Stimulated activated CD4-positive, alpha-beta T cell treated with anti-CD3 and anti-CD28 coated beads, Interleukin-4, amount 100 ng/mL, for 4 hours (primary cell): Measurements from ENCODE around the gene CELF4.

Experiments used
- DNase-seq, 2 experiments: peaks; one replicate each; pipeline ENCODE4 v3.0.0-alpha.2; 2020

CELF4 gene

GRCh38 chr18:37545461-37546271 lies 19.9 kb downstream of the CELF4 start:
- DNase-seq: no peak

- DNase-seq: no peak
Observed at GRCh38 chr18:37544713-37545112, 20.9 kb downstream of the CELF4 start.

GRCh38 chr18:37544217-37544616 lies 21.4 kb downstream of the CELF4 start:
- no peak for DNase-seq

GRCh38 chr18:37543321-37543720 lies 22.3 kb downstream of the CELF4 start:
- DNase-seq: no peak

GRCh38 chr18:37541517-37541916 lies 24.1 kb downstream of the CELF4 start:
- no peak for DNase-seq

- DNase-seq: no peak
Observed at GRCh38 chr18:37540424-37541138, 25.0 kb downstream of the CELF4 start.

- no peak for DNase-seq
Observed at GRCh38 chr18:37539236-37539635, 26.4 kb downstream of the CELF4 start.

- no peak for DNase-seq
Observed at GRCh38 chr18:37538526-37539205, 26.9 kb downstream of the CELF4 start.

- DNase-seq: peak in 1 of 2 experiments; percentile 39
Observed at GRCh38 chr18:37537868-37538525, 27.6 kb downstream of the CELF4 start.

GRCh38 chr18:37536656-37537055 lies 28.9 kb downstream of the CELF4 start:
- DNase-seq: no peak

GRCh38 chr18:37535968-37536367 lies 29.6 kb downstream of the CELF4 start:
- no peak for DNase-seq

- no peak for DNase-seq
Observed at GRCh38 chr18:37534627-37535026, 31.0 kb downstream of the CELF4 start.

GRCh38 chr18:37533647-37534584 lies 31.7 kb downstream of the CELF4 start:
- no peak for DNase-seq

- no peak for DNase-seq
Observed at GRCh38 chr18:37532917-37533316, 32.7 kb downstream of the CELF4 start.

GRCh38 chr18:37529863-37530262 lies 35.7 kb downstream of the CELF4 start:
- DNase-seq: no peak

GRCh38 chr18:37529296-37529695 lies 36.3 kb downstream of the CELF4 start:
- no peak for DNase-seq

- no peak for DNase-seq
Observed at GRCh38 chr18:37527395-37527794, 38.2 kb downstream of the CELF4 start.

GRCh38 chr18:37525262-37525585 lies 40.4 kb downstream of the CELF4 start:
- no peak for DNase-seq

GRCh38 chr18:37524498-37525261 lies 40.9 kb downstream of the CELF4 start:
- no peak for DNase-seq

- no peak for DNase-seq
Observed at GRCh38 chr18:37524139-37524497, 41.5 kb downstream of the CELF4 start.
